Epithelial cell of prostate (primary cell): ENCODE data around the gene CTSC.

Experiments used
- DNase-seq: peaks from one replicate; pipeline ENCODE4 v3.0.0-alpha.2; 2011; ENCODE audit warnings: low read depth, low spot score
- H3K27ac ChIP-seq: fragments of 450-650 bp; 2 replicates; pipeline ENCODE4 v1.5.1; 2017; ENCODE audit warnings: mild to moderate bottlenecking

Gene CTSC

DNA sequence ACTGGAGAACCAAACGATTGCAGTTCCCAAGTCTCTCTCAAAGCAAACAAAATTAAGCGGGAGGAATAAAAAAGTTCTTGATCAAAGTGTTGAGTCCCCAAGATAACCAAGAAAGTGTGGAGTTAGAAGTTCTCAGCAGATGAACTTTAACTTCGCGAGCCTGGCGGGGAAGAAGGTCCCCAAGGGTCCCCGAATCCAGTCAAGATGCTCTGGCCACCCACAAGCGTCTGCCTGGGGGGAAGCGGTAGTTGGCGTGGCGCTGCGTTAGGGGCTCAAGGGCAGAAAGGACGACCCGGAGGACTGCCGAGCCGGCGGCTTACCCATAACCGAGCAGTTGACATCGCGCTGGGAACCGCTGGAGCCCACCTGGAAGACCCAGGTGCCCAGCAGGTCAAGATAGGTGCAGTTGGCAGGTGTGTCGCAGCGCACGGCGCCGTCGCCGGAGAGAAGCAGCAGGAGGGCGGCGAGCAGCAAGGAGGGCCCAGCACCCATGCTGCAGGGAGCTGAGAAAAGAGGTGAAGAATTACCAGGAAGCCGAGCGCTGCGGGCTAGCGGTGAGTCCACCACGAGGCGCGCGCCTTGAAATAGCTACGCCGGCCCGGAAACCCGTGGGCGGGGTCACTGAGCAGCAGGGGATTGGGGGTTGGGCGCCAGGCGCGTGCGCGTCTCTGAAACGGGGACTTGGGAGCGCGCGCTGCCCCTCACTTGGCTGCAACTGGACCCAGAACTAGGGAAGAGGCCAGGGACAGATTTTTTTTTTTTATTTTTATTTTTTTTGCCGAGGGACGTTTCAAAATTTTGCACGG, at the start of gene CTSC:
CTSC (minus strand) TSS at position 556 of the 806 bp plus-strand sequence; CDS start at position 492, 64 bp downstream.
- peak within 1 kb of the TSS; percentile 62 for H3K27ac ChIP-seq
- DNase-seq, result peak; percentile 46

GRCh38 chr11:88384669-88385005, 47.1 kb upstream of the CTSC start:
- DNase-seq, result no peak
- H3K27ac ChIP-seq, result no peak overlapping the region

DNA sequence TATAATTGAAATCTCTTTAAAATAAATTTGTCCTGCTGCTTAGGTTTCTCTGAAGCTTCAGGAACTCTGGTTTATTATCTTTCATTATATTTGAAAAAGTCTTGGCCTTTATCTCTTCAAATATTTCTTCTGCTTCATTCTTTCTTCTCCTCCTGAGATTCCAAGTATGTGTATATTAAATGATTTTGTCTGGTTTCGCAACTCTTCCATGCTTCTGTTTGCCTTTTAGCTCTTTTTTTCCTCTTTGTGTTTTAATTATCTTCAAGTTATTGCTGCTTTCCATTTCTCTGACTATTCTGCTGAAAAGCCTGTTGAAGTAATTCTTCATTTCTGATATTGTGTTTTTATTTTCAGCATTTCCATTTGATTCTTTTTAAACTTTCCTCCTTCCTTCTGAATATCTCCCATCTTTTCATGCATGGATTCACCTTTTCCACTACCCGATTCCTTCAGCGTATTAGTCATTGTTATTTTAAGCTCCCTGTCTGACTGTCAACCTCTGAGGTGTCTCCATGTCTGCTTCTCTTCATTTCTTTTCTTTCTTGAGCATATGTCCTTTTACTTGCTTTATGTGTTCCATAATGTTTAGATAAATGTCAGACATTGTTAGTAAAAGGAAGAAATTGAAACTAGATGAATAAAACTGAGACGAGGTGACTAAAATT, 46.6 kb upstream of the CTSC start:
- DNase-seq, result no peak
- peak overlapping the region; percentile 6 for H3K27ac ChIP-seq

DNA sequence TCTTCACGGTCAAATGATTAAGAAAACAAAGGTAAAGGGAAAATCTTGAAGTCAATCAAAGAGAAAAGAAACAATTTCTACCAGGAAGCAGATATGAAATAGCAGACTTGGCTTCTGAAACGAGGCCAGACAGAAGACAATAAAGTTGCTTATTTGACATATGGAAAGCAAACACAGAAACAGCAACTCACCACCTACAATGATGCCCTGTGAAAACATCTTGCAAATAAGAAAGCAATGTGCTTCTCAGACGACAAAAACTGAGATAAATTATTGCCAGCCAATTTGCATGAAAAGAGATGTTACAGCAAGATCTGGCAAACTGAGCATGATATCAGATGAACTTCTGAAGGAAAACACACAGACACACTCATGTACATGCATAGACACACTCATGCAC, 45.9 kb upstream of the CTSC start:
- DNase-seq, result no peak
- H3K27ac ChIP-seq, result no peak overlapping the region

DNA sequence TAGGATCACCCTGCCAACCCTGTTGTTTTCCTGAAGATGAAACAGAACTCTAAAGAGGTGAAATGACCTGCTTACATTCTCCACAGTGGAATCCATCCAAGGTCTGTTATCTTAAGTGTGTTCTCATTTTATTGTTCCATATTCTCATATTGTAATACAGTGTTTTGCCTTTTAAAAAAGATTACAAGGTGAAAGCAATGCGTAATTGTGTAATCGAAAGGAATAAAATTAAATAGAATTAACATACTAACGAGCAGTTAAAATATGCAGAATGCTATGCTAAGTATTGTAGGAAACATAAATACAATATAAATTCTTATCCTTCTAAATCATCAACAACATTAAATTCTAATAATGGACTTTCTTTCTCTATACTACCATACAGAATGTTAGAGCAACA, 41.6 kb upstream of the CTSC start:
- no peak overlapping the region for H3K27ac ChIP-seq
- DNase-seq, result no peak

DNA sequence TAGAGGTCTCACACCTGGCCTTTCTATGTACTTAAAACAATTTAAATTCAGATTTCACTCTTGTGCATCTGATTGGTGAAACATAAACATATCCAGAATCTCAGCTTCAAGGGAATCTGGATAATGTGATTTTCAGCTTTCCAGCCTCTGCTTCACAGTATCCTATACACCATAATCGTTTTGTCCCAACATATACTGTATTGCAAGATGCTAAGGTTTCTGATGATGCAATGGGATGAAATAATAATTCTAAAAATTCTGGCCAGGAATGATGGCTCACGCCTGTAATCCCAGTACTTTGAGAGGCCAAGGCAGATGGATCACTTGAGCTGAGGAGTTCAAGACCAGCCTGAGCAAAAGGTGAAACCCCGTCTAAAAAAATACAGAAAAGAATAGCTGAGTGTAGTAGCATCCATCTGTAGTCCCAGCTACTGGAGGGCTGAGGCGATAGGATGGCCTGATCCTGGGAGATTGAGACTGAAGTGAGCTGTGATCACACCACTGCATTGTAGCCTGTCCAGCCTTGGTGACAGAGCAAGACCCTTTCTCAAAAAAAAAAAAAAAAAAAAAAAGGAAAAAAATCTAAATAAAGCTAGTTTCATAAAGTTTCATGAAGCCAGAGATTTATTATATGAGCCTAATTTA, 41.0 kb upstream of the CTSC start:
- H3K27ac ChIP-seq, result no peak overlapping the region
- no peak for DNase-seq

DNA sequence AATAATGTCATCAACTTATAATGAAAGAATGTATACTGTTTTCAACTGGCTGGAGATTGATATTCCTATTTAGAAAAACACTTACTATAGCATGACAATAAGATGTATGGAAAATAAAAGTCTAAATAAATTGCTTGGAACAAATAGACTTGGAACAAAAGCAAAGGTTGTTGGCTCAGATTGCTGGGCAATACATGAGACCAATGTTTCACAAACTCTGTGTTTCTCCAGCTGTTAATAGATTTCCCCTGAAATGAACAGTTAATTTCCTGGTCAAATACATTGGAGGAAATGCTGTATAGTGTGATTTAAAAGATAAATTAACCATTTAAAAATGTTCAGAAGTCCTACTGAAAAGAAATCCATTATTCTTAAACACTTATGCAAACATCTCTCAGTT, 40.1 kb upstream of the CTSC start:
- DNase-seq, result no peak
- no peak overlapping the region for H3K27ac ChIP-seq

GRCh38 chr11:88377144-88377543, 39.6 kb upstream of the CTSC start:
- no peak for DNase-seq
- H3K27ac ChIP-seq, result no peak overlapping the region

DNA sequence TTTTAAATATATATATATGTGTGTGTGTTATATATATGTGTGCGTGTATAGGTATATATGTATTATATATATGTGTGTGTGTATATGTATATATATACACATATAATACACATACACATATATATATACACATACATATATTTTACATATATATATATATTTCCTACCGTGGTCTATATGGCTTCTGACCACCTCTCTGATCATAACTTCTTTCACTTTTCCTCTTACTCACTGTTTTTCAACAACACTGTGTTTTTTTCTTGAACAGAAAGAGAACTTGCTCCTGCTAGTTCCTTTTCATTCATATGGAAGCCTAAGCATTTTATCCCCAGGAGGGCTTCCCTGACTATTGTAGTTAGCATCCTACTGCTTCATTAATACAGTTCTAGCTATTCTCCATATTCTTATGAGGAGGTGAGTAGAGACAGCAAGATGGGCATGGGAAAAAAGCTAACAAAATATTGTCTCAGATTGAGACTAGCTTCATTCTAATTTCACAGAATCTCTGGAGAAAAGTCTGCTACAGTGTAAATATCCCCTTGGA, 38.5 kb upstream of the CTSC start:
- no peak for DNase-seq
- H3K27ac ChIP-seq, result no peak overlapping the region

GRCh38 chr11:88370782-88371181, 33.2 kb upstream of the CTSC start:
- H3K27ac ChIP-seq, result no peak overlapping the region
- DNase-seq, result no peak

- no peak for DNase-seq
These were observed 29.8 kb upstream of the CTSC start for GRCh38 chr11:88367310-88367709.

GRCh38 chr11:88363648-88364065, 26.1 kb upstream of the CTSC start:
- peak overlapping the region; percentile 30 for H3K27ac ChIP-seq
- DNase-seq, result no peak

More at GRCh38 chr11:88367310-88367709, 29.8 kb upstream of the CTSC start:
- no peak overlapping the region for H3K27ac ChIP-seq

DNA sequence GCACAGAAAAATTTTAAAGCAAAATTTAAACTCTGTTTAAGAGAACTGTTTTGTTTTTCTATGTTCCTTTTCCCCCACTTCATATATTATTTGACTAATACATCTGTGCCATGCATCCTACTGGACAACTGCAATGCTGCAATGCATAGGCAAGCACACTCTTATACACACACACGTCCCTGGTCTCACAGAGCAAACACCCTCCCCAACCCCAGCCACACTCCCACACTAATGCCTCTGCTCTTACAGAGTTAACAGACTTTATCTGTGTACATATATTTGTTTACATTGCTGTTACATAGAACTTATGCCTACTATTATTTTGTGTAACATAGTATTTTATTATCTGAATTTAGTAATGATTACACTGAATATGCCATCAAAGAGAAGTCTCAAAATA, 25.5 kb upstream of the CTSC start:
- DNase-seq, result no peak
- peak overlapping the region; percentile 30 for H3K27ac ChIP-seq

GRCh38 chr11:88360141-88360540, 22.6 kb upstream of the CTSC start:
- H3K27ac ChIP-seq, result no peak overlapping the region
- DNase-seq, result no peak

GRCh38 chr11:88359541-88359940, 22.0 kb upstream of the CTSC start:
- no peak overlapping the region for H3K27ac ChIP-seq
- DNase-seq, result no peak

DNA sequence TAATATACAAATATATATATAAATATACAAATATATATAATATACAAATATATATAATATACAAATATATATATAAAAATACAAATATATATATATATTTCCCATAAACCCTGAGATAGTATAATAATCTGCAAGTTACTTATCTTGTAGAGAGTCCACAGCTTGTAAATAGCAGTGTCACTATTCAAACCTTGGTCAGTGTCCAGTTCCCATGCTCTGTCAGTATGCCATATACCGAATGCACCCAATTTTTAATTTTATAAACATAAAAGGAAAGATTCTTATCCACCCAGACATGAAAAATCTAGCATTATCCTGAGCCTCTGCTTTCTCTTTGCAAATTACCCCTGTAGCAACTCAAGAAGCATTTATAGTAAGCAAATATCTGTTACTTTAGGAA, 21.6 kb upstream of the CTSC start:
- no peak overlapping the region for H3K27ac ChIP-seq
- no peak for DNase-seq

DNA sequence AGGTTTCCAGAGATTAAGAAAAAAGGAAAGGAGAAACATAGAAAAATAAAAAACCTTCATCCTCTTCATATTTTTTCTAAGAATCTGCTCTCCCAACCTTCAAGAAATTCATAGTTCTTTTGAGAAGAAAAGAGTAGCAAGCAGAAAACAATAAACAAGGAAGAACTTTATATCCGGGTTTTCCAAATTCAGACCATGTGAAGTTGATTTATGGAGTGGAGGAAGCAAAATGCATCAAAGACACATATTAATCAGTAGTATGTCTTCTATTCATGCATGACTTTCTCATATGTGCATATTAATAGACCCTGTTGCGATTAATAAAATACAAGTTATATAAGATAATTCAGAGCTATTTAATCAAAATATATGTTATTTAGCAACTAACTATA, 20.5 kb upstream of the CTSC start:
- no peak overlapping the region for H3K27ac ChIP-seq
- DNase-seq, result no peak

GRCh38 chr11:88357323-88358039, 19.9 kb upstream of the CTSC start:
- DNase-seq, result no peak
- no peak overlapping the region for H3K27ac ChIP-seq

GRCh38 chr11:88355887-88356286, 18.4 kb upstream of the CTSC start:
- DNase-seq, result no peak
- no peak overlapping the region for H3K27ac ChIP-seq

- H3K27ac ChIP-seq, result no peak overlapping the region
- no peak for DNase-seq
These were observed 17.4 kb upstream of the CTSC start for GRCh38 chr11:88354912-88355311.
